Measurements from ENCODE around the gene NCS1.
A peak's percentile ranks its signal among the peaks of the same experiment; 100 is the strongest.

The NCS1 gene

DNA sequence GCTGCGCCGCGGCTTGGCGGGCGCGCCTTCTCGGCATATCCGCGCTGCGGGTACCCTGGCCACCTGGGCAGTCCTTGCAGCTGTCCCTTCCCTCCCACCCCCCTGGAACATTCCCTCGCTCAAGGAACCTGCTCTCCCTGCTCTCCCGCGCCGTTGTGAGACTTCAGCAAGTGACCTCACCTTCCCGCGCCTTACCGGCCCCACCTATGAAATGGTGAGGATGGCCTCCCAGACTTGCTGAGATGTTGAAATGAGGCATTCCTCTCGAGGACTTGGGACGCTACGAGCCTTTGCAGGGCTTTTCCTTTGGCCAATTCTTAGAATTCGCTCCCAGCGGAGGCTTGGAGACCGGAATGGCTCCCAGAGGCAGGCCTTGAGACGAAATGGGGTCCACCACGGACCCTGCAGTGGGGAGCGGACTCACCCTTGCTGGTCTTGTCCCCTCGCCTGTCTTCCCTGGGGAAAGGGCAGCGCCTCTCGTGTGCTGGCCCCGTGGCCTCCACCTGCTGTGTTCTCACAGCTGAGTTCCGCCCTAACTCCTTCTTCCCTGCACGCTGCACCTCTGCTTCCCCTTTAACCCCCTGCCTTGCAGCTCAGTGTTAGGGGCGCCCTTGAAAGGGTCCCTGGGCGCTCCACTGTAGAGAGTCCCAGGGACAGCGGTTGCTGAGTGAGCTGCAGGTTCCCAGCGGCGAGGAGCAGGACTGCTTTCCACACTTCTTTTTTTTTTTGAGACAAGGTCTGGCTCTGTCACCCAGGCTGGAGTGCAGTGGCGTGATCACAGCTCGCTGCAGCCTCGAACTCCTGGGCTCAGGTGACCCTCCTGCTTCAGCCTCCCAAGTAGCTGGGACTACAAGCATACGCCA, 94.3 kb downstream of the NCS1 start:
- peak; percentile 11 for DNase-seq (ENCODE audit: extremely low spot score)
- ChIA-PET CTCF (interaction anchor here (2.1 kb wide), 1 partner anchor 23 kb away, joined by 8 read pairs; no protein-coding TSS in a partner anchor), POLR2A (no interaction called here)
- TF ChIP-seq CTCF (IDR thresholded peaks at IDR 0.05; ENCODE audit: control extremely low read depth, extremely low read depth, low read depth, missing control alignments): no peak

- POLR2A ChIA-PET: no interaction called here
- CTCF ChIA-PET: interaction anchor here (0.8 to 2.1 kb wide), 6 partner anchors 14 to 32 kb away, joined by 3 to 8 read pairs (median 3); no protein-coding TSS in a partner anchor
- TF ChIP-seq CTCF (IDR thresholded peaks at IDR 0.05; ENCODE audit: control extremely low read depth, extremely low read depth, low read depth, missing control alignments): no peak
- no peak for DNase-seq (ENCODE audit: extremely low spot score)
These were observed 95.7 kb downstream of the NCS1 start for GRCh38 chr9:130267930-130268329.

DNA sequence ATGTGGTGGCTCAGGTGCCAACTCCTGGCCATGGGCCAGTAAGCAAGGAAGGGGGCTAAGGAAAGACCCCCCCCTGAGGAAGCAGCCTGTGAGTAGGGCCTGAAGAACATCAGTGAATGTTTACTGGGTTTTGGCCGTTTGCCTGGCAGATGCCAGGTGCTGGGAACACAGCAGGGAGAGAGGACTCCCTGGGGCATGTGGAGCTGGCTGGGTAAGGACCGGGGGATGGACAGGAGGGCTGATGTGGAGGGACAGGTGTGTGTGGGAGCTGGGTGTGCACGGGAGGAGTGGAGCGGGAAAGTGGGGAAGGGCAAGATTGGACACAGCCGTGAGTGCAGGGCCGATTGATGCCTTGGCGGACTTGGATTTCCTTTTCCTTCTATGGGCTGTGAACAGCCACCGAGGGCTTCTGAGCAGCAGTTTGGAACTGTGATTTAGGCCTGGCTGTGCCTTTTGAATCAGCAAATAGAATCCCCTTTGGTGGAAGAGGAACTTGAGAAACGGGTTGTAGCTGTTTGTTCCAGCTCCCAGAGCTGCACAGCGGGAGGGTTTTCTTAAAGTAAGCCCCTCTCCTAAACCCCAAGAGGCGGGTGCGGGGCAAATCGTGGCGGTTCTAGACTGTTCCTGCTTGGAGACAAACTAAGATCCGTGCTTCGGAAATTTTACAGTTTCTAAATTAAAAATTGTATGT, 96.5 kb downstream of the NCS1 start:
- ChIA-PET CTCF (interaction anchor here (0.8 to 2.1 kb wide), 5 partner anchors 13 to 33 kb away, joined by 3 to 8 read pairs (median 3); no protein-coding TSS in a partner anchor), POLR2A (no interaction called here)
- no peak for TF ChIP-seq CTCF (IDR thresholded peaks at IDR 0.05; ENCODE audit: control extremely low read depth, extremely low read depth, low read depth, missing control alignments)
- DNase-seq (ENCODE audit: extremely low spot score): no peak

GRCh38 chr9:130271473-130271872, 99.3 kb downstream of the NCS1 start:
- ChIA-PET CTCF (interaction anchor here (0.7 to 2.0 kb wide), 6 partner anchors 11 to 63 kb away, joined by 3 to 5 read pairs (median 4); no protein-coding TSS in a partner anchor), POLR2A (no interaction called here)
- TF ChIP-seq CTCF (IDR thresholded peaks at IDR 0.05; ENCODE audit: control extremely low read depth, extremely low read depth, low read depth, missing control alignments): no peak
- no peak for DNase-seq (ENCODE audit: extremely low spot score)

GRCh38 chr9:130275156-130275555, 103.0 kb downstream of the NCS1 start:
- CTCF ChIA-PET: no interaction called here
- TF ChIP-seq CTCF (IDR thresholded peaks at IDR 0.05; ENCODE audit: control extremely low read depth, extremely low read depth, low read depth, missing control alignments): no peak
- no peak for DNase-seq (ENCODE audit: extremely low spot score)
- POLR2A ChIA-PET: no interaction called here

DNA sequence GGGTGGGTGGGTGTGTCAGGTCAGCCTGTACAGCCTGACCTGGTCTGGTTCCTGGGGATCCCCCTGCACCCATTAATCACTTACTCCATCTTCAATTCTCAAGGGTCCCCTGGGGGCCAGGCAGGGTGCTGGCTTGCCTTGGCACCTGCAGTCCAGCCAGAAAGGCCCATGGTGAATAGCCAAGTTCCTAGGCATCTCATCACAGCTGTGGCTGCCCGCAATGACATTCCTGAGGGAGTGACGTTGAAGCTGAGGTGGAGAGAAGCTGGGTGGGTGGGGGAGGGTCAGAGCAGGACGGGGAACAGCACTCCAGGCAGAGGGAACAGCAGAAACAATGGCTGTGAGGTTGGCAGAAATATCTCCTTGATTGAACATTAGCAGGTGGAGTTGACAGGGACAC, 103.9 kb downstream of the NCS1 start:
- no peak for DNase-seq (ENCODE audit: extremely low spot score)
- ChIA-PET CTCF (no interaction called here), POLR2A (interaction anchor here (0.5 kb wide), 1 partner anchor 1276 kb away, joined by 4 read pairs; no protein-coding TSS in a partner anchor)
- no peak for TF ChIP-seq CTCF (IDR thresholded peaks at IDR 0.05; ENCODE audit: control extremely low read depth, extremely low read depth, low read depth, missing control alignments)

Data from GM10248 (cell line).